Hepatic stellate cell (primary cell): Measurements from ENCODE around the gene TIMP2.
A peak's percentile ranks its signal among the peaks of the same experiment; 100 is the strongest.
"Not testable (repeated sequence)": the region's sequence is repeated elsewhere in the genome, so short reads cannot be mapped to it uniquely, and the experiment has no call there.

Source experiments
- DNase-seq: peaks from one replicate; pipeline ENCODE4 v3.0.0; 2011; ENCODE audit warnings: low spot score

TIMP2 gene

DNA sequence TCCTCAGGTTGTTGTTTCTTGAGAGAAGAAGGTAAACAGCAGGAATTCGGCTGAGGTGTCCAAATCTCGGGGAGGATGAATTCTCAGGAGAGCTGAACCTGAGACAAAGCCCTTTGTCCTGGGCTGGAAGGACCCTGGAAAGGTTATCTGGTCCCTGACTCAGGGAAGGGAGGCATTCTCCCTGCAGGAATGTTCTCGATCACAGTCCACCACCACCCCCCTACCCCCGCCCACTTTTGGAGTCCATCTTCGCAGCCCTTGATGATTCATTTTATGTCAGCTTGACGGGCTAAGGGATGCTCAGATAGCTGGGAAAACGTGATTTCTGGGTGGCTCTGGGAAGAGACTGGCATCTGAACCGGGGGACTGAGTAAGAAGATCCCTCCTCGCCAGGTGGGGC is 20.8 kb downstream of the TIMP2 start:
- no peak for DNase-seq

DNA sequence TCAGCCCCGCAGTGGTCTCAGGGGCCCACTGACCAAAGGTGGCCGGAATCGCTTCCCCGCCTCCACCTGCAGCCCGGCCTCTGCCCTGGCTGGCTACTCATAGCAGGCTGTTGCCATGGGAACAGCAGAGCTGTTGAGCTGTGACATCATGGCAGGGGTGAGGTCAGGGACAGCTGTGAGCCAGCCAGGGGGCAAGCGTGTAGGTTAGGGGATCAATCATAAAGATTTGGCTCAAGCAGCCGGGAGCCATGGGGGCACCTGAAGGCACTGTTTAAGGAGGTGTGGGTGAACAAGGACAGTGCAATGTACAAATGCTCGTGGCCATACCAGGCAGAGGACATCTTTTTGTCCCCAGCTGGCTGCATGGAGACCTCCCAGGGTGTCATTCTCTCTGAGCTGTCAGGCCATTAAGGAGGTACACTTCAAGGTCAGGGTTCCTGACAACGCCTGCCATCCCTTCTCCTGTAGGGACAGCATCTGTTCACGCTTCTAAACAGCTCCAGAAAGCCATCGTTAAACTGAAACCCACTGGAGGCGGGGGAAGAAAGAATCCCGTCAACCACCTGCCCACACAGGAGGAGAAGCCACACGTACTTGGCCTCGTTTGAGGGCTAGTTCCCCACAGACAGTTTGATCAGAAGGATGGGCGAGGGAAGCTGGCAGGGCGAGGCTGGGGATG is 21.9 kb downstream of the TIMP2 start, which contains the start of gene CEP295NL:
Gene CEP295NL, minus strand, starts transcription at position 101 of the 679 bp plus-strand sequence. CDS start 1,373 bp downstream, outside the sequence.
- DNase-seq, result peak; percentile 31

DNA sequence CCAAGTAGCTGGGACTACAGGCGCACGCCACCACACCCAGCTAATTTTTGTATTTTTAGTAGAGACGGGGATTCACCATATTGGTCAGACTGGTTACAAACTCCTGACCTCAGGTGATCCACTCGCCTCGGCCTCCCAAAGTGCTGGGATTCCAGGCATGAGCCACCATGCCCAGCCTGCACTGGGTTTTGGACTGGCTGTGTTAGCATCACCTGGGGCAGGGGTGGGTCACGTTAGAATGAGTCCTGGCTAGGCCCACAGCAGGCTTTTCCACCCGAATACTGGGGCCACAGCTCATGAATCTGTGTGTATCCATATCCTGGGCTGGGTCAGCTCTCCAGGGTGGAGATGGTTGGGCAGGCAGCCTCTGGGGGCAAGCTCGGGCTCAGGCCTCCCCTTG is 23.0 kb downstream of the TIMP2 start:
- DNase-seq, result not testable (repeated sequence)

DNA sequence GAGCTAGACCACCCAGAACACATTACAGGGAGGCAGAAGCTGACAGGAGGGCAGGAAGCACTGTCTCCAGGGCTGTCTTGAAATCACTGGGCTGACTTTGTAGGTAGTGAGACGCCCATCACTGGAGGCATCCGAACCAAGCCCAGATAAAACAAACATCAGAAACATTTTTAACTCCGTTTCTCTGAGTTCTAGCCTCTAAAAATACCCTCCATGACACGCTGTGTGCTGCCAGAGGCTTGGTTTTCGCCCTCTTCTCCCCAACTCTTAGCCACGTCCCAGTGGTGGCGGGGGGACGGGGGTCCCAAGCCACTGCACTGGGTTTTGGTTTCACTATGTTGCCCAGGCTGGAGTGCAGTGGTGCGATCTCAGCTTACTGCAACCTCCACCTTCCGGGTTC is 23.4 kb downstream of the TIMP2 start:
- DNase-seq, result no peak

DNA sequence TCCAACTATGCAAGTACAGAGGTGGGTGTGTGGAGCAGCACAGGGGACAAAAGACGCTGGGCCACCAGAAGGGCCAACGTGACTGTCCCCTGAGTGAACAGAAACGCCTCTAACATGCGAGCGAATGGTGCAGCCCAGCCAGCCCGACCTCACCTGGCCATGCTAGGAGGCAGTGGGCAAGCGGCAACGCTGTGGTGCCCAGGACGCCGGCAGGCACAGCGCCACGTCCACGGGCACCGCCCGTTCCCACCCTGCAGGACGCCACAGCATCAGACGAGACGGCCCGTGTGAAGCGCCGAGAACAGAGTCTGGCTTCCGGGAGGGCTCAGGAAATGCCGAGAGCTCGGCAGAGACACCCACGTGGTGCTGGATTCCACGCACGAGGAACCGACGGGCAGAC is 24.4 kb downstream of the TIMP2 start:
- DNase-seq, result no peak

DNA sequence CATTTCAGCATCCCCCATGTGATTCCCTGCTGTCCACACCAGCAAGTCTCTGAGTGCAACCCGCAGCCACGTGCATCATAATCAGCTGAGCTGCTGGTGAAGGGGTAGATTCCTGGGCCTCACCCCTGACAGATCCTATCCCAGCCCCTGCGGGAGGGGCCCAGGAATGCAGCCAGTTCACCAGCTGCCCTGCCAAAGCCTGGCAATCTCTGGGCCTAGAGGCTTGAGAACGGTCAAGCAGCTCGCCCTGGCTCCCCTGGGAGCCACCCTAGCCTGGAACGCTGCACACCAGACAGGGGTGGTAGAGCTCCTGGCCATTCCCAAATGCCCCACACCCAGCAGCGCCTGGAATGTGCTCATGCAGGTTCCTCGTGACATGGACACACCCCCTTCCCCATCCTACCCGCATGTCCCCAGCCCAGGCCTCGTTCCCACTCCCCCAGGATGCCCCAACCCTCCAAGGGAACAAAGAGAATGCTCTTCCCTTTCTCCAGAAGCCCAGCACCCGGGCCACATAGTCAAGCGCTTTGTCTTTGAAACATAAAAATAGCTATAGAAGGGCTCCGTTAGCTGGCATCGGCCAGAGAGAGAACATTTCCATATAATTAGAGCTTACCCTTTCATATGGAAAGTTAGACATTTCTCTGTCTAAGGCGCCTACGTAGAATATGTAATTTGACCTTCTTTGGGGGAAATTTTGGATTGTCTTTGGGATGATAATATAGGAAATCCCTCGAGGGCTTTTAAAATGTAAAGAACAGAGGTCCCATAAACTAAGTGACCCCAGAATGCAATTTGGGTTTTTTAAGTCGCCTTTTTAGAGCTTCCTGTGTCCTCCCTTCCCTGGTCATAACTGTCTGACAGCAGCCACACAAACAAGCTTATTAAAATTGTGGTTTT is 25.6 kb downstream of the TIMP2 start:
- DNase-seq, result peak; percentile 57

DNA sequence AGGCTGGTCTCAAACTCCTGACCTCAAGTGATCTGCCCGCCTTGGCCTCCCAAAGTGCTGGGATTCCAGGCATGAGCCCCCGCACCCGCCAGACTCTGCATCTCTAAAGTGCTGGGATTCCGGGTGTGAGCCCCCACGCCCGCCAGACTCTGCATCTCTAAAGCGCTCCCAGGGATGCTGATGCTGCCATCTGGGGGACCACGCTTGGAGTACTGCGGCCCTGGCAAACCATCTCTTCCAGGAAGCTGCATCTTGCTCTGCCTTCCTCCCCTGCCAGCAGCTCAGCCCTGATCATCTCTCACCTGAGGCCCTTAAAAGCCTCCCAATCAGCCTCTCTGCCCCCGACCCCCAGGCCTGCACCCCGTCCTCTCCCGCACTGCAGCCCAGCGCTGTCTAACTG is 26.2 kb downstream of the TIMP2 start:
- DNase-seq, result no peak

DNA sequence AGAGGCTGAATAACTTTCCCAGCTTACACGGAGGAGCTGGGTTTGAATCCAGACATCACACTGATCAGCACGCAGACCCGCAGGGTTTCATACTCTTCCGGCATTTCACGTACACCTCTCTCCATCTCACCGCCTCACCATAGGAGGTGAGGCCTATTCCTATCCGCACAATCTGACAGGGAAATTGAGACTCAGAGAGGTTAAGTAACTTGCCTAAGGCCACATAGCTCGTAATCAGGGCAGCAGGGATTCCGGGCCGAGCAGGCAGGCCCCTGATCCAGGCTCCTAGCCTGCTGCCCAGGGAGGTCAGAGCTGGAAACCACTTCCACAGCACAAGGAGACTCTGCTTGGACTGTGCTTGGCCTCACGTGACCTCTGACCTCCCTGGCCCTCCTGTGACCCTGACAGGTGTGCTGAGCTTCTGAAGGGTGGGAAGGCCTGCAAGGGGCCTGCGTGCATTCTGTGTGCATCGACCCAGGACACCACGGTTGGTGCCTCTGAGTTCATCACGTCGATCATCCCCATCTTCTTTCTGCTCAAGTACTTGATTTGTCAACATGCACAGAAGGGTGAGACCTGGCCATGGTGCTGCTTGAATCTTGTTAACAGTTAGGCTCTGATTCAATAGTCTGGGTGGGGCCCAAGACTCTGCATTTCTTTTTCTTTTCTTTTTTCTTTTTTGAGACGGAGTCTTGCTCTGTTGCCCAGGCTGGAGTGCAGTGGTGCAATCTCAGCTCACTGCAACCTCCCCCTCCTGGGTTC is 26.9 kb downstream of the TIMP2 start:
- no peak for DNase-seq

DNA sequence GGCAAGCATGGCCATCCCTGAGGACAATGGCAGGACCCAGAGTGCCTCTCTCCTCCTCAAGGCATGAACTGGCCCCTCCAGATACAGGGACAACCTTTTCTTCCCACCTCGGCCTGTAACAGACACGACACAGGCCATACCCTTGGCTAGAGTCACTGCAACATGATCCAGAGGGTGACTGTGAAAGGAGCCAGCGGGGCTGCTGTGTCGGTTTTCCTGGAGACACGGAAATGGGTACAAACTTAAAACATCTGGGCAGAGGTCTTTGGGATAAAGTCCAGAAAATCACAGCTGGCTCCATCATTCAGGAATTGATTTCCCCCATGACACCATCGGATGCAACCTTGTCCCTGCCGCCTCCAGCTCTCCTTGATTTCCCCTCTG is 27.5 kb downstream of the TIMP2 start:
- DNase-seq, result no peak

DNA sequence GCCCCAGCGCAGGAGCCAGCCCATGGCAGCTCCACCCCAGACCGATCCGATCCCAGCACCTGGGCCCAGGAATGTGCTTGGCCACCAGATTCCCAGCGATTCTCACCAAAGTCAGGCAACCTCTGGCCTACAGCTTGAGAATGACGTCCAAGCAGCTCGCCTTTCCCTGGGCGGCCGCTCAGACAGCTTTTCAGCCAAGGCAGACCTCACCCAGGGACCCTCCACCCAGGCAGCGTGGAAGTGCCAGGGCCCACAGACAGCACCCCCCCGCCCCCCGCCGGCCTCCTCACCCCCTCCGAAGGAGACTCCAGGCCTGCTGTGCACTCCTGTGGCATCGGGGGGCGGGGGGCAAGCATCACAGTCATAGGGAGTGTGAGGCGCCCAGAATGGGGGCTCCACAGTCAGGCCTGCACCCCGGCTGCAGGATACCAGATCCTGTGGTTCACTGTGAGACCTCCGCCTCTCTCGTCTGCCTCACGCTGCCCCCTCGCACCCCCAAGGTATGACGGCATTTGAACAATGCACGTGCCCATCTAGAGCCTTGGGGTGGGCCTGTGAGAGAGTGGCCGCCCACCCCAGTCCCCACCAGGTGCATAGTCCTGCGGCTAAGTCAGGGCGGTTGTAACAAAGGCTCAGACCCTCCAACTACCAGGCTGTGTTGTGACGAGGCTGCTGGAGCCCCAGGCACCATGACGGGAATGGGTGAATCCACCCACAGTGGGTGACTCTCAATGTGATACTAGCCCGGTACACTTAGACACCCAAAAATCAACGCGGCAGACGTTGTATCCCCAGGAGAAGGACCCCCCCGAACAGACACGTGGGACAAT is 28.1 kb downstream of the TIMP2 start:
- DNase-seq, result no peak

DNA sequence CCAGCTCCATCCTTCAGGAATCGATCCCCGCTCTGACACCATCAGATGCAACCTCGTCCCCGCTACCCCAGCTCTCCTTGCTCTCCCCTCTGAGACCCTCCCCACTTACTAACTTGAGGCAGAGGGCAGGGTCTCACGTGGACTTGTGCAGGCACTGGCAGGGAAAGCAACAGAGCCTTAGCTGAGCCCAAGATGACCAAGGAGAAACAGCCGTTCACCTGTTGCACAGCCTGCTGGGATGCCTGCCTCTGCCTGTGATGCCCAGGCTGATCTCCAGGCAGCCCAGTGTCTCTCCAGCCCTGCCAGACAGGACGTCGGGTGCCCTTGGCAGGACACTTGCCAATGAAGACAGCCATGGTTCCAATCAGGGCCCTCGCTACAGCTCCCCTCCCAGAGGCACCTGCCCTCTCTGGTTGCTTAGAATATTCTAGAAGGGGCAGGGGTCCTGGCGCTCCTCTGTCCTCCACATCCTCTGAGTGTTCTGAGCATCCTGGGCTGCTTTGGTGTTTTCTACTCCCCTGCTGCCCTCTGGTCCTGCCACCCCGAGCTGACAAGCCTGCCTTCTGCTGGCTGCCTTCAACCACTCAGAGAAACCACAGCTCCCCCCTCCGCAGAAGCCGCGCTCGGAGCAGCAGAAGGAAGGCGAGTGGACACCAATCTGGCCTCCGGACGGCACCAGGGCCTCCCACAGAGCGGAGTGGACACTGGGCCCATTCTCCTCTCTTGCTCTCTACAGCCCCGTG is 28.9 kb downstream of the TIMP2 start:
- DNase-seq, result peak; percentile 58

DNA sequence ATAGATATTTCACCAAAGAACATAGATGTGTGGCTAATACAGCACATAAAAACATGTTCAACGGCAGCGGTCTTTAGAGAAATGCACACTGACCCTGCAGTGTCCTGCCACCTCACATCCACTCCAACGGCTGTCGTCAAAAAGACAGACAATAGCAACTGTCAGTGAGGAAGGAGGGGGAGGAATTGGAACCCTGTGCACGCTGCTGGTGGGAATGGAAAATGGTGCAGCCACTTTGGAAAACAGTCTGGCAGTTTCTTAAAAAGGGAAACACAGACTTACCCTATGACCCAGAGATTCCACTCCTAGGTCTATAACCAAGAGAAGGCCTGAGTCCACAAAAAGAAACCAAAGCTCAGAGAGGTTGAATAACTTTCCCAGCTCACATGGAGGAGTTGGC is 29.9 kb downstream of the TIMP2 start:
- DNase-seq, result no peak

DNA sequence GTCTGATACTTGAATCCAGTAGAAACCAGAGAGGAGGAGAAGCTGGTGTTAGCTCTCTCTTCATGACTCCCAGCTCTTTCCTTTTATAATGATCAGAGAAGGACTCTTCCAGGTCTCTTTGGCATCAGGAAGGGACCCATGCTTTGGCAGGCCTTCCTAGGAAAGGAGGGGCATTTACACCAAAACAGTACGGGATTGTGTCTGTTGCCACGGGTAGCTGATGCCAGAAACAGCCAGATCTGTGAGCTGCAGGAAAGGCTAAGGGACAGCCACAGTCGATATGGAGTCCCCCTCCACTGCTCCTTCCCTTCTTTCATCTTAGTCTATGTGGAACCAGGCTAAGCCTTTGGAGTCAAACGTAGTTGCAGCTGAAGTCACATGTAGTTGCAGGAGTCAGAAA is 31.5 kb downstream of the TIMP2 start:
- DNase-seq, result no peak

DNA sequence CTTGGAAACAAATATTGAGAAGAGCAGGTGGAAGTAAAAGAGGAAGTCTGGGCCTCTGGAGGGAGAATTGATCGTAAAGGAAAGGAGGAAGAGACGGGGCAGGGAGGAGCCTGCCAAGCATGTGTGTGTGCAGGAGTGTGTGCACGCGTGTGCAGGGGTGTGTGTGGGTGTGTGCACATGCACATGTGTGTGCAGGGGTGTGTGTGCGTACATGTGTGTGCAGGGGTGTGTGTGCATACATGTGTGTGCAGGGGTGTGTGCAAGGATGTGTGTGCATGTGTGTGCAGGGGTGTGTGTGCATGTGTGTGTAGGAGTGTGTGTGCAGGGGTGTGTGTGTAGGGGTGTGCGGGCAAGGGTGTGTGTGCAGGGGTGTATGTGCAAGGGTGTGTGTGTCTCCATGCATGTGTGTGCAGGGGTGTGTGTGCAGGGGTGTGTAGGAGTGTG is 32.2 kb downstream of the TIMP2 start:
- DNase-seq, result no peak

DNA sequence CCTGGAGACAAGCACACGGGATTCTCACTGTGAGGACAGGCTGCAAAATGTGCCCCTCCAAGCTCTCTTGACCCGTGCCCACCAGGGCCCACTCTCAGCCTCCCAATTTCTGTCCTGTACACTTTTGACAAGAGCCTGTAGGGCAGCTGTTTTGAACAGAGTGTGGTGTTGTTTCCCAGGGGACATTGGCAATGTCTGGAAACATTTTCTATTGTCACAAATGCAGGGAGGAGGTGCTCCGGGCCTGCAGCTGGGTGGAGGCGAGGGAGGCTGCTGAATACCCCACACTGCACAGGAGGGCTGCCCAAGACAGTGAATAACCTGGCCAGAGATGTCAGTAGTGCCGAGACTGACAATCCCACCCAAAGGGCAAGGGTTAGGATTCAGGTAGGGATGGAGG is 32.7 kb downstream of the TIMP2 start:
- no peak for DNase-seq

DNA sequence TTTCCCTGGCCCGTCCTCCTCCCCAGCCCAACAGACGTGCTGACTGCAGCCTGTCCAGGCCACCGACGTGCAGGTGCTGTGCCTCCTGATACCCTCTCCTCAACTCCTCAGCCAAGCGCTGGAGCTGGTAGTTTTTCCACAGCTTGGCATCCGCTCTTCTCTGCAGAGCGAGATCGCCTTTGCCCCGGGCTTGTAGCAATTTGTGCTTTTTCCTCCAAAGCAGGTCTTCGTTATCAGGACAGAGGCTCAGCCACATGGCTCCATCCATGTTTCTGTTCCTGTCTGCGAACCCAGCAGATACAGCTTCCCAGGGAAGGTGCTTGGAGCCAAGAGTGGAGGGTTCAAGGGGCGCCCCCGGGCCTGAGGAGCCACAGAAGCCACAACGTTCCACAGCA is 33.1 kb downstream of the TIMP2 start:
- DNase-seq, result no peak

DNA sequence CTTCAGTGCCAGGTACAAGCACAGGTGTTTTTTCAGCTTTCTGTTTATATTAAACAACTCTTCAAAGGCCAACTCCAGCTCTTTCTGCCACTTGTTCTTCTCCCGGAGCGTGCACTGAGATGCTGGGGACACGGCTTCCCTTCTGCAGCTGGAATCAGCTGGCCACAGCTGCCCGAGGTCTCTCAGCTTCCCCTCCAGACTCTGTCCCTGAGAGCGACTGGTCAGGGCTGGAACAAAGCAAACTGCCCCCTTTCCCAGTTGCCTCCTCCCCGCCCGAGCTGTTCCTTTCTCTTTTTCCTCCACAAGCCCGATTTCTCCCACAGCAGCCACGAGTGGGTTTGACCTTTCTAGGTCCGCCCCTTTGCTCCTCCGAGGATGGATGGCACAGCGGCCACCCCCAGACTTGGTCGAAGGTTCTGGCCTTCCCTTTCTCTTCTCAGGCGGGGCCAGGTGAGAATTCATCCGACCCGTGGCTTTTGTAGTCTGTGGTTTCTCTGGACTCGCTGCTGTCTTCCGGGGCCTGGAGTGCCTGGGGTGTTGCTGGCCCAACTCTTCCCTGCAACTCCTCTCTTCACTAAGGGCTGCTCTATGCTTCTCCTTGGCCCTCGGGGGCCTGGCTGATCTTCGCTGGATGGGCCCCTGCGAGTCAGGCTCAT is 33.7 kb downstream of the TIMP2 start:
- DNase-seq, result no peak

DNA sequence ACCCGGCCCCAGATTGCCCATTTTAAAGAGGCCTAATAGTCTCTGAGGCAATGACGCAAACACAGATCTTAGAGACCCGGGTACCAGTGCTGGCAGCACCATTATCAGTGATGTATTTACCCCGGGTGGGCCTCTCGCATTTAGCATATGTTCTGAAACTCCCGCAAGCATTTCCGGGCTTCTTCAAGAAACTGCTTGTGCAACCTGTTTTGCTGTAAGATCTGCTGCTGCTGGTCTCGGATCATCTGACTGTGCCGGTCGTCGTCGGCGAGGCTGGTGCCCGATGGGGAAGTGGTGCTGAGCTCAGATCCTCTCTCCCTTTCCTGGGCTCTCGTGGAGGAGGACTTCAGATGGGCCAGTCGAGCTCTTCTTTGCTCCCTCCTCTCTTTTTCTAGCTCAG is 34.7 kb downstream of the TIMP2 start:
- no peak for DNase-seq

DNA sequence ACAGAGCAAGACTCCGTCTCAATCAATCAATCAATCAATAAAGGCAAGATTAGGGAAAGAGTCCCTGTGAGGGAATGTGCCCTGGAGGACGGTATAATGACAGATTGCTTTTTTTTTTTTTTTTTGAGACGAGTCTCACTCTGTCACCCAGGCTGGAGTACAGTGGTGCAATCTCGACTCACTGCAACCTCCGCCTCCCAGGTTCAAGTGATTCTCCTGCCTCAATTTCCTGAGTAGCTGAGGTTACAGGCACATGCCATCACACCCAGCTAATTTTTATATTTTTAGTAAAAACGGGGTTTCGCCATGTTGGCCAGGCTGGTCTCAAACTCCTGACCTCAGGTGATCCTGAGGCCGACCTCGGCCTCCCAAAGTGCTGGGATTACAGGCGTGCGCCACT is 35.1 kb downstream of the TIMP2 start:
- not testable (repeated sequence) for DNase-seq

DNA sequence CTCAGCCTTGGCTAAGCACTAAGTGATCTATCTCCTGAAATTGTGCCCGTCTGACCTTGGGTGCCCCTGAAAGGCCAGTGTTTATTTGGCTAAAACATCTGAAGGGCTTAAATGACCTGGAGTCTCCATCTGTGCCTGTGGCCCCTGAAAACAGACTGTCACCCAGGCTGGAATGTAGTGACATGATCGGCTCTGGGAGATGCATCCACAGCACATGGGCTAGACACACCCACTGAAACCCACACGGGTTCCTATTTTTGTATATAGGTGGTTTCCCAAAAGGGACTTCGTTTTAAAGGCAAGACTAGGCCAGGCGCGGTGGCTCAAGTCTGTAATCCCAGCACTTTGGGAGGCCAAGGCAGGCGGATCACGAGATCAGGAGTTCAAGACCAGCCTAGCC is 35.7 kb downstream of the TIMP2 start:
- DNase-seq, result no peak
